ENCODE measurements around the gene RBM18. TPM values are rescaled to one million over a fixed set of nuclear protein-coding genes. Genes with fewer than 3 reads are reported as not detected.

RBM18 gene
- total and polyA plus RNA-seq, 9 donors, result 8.3 to 25.0 (median 17.0) TPM

- TF ChIP-seq EP300 (IDR thresholded peaks at IDR 0.05), result no peak
- no peak for TF ChIP-seq POLR2A (IDR thresholded peaks at IDR 0.05)
- no peak for TF ChIP-seq CTCF (IDR thresholded peaks at IDR 0.05)
- intact Hi-C loops (cut with DNase I), result no loop called here
- Histone ChIP-seq H3K4me3 (no peak overlapping the region), H3K36me3 (no peaks in the 10 kb centered on the region), H3K4me1 (ENCODE audit: insufficient read depth) (no peaks in the 10 kb centered on the region), H3K27ac (no peak overlapping the region), H3K27me3 (no peaks in the 10 kb centered on the region), H3K9me3 (no peaks in the 10 kb centered on the region)
- WGBS, 3 donors, result 58 to 73% (median 64%) methylated on average over 6 of the region's 6 CpGs
- DNase-seq, result no peak
Measured at GRCh38 chr9:122193651-122194050, 71.0 kb downstream of the RBM18 start.

GRCh38 chr9:122192914-122193525 is 71.6 kb downstream of the RBM18 start:
- no peaks in the 10 kb centered on the region for H3K4me1 ChIP-seq (ENCODE audit: insufficient read depth)
- H3K27ac ChIP-seq, result no peak overlapping the region
- no peaks in the 10 kb centered on the region for H3K9me3 ChIP-seq
- no peaks in the 10 kb centered on the region for H3K27me3 ChIP-seq
- no peak for DNase-seq
- H3K4me3 ChIP-seq, result no peak overlapping the region
- intact Hi-C loops (cut with DNase I), result no loop called here
- WGBS, 3 donors, result 79 to 83% (median 80%) methylated on average over 16 of the region's 16 CpGs
- no peak for TF ChIP-seq CTCF (IDR thresholded peaks at IDR 0.05)
- TF ChIP-seq EP300 (IDR thresholded peaks at IDR 0.05), result no peak
- TF ChIP-seq POLR2A (IDR thresholded peaks at IDR 0.05), result no peak
- H3K36me3 ChIP-seq, result no peaks in the 10 kb centered on the region

- intact Hi-C loops (cut with DNase I), result no loop called here
- DNase-seq, result no peak
- H3K36me3 ChIP-seq, result no peaks in the 10 kb centered on the region
- TF ChIP-seq CTCF (IDR thresholded peaks at IDR 0.05), result no peak
- WGBS, 3 donors, result 83 to 90% (median 85%) methylated on average over 5 of the region's 5 CpGs
- no peaks in the 10 kb centered on the region for H3K27me3 ChIP-seq
- H3K4me1 ChIP-seq (ENCODE audit: insufficient read depth), result no peaks in the 10 kb centered on the region
- no peak overlapping the region for H3K27ac ChIP-seq
- H3K4me3 ChIP-seq, result no peak overlapping the region
- H3K9me3 ChIP-seq, result no peaks in the 10 kb centered on the region
Measured at GRCh38 chr9:122192261-122192875, 72.3 kb downstream of the RBM18 start.

- intact Hi-C loops (cut with DNase I), result no loop called here
- DNase-seq, result no peak
- 39 to 42% (median 42%) methylated on average over 10 to 11 of the region's 11 CpGs for whole genome bisulfite sequencing, 3 donors
Measured at GRCh38 chr9:122191584-122191983, 73.1 kb downstream of the RBM18 start.

More at GRCh38 chr9:122191584-122191983, 73.1 kb downstream of the RBM18 start:
- Histone ChIP-seq H3K4me1 (ENCODE audit: insufficient read depth) (no peaks in the 10 kb centered on the region), H3K36me3 (no peaks in the 10 kb centered on the region), H3K27ac (no peak overlapping the region), H3K27me3 (no peaks in the 10 kb centered on the region), H3K4me3 (no peak overlapping the region), H3K9me3 (no peaks in the 10 kb centered on the region)
- no peak for TF ChIP-seq POLR2A (IDR thresholded peaks at IDR 0.05)
- no peak for TF ChIP-seq CTCF (IDR thresholded peaks at IDR 0.05)
- no peak for TF ChIP-seq EP300 (IDR thresholded peaks at IDR 0.05)
